OCI-LY7 (cell line): ENCODE results near the gene SUN5.

Source experiments
- CTCF ChIP-seq: fragments of 200-600 bp; sonication (generic); conservative IDR thresholded peaks from 2 replicates; pipeline ENCODE4 v1.5.1; 2014; ENCODE audit warnings: mild to moderate bottlenecking, antibody characterized with exemption, low read length, moderate library complexity, mixed read lengths
- EZH2phosphoT487 ChIP-seq: fragments of 200-600 bp; sonication (generic); IDR thresholded peaks from 2 replicates; pipeline ENCODE4 v1.6.1; 2018; ENCODE audit warnings: low read depth, borderline replicate concordance, mild to moderate bottlenecking, mixed run types, antibody characterized with exemption, low read length, moderate library complexity, mixed read lengths

- TF ChIP-seq CTCF (no peak), EZH2phosphoT487 (no peak)
These were observed 33.2 kb upstream of the SUN5 start for GRCh38 chr20:33037456-33037855.
